Gastroesophageal sphincter (tissue), 4 donors: ENCODE data around the gene DSCAML1. TPM values are rescaled to one million over a fixed set of nuclear protein-coding genes. Genes with fewer than 3 reads are reported as not detected.

Source experiments
- ATAC-seq: fragments of 150-250 bp; one replicate; pipeline ENCODE4 v1.9.1; 2016; ENCODE audit warnings: mild to moderate bottlenecking, moderate library complexity
- H3K27ac ChIP-seq, 4 donors: fragments of 200-600 bp; sonication (generic) in 3 of 4; 1 replicate in 3 of 4; 2 replicates in 1 of 4; pipeline ENCODE4 v1.5.1; 2016 to 2019
- H3K27me3 ChIP-seq: fragments of 200-600 bp; sonication (generic); one replicate; pipeline ENCODE4 v1.5.1; 2019
- H3K36me3 ChIP-seq, 2 donors: fragments of 200-600 bp; sonication (generic); one replicate each; pipeline ENCODE4 v1.5.1; 2019; ENCODE audit warnings: control low read depth in 1 of 2
- H3K4me1 ChIP-seq, 3 donors: fragments of 200-600 bp; sonication (generic); 1 replicate in 2 of 3; 2 replicates in 1 of 3; pipeline ENCODE4 v1.5.1; 2016 to 2019; ENCODE audit warnings: control low read depth in 2 of 3
- H3K4me3 ChIP-seq, 2 donors: fragments of 200-600 bp; sonication (generic); one replicate each; pipeline ENCODE4 v1.5.1; 2019; ENCODE audit warnings: mild to moderate bottlenecking in 1 of 2, moderate library complexity in 1 of 2
- H3K9me3 ChIP-seq, 3 donors: fragments of 200-600 bp; sonication (generic); one replicate each; pipeline ENCODE4 v1.5.1; 2017 to 2019; ENCODE audit warnings: control low read depth in 2 of 3
- CTCF ChIP-seq, 4 experiments: fragments of 200-600 bp in 2 of 4; fragments of 450-650 bp in 2 of 4; sonication (generic) in 1 of 4; IDR thresholded peaks; one replicate each; pipeline ENCODE4 v1.5.1; 2017 to 2019; ENCODE audit warnings: antibody characterized with exemption in 4 of 4, mild to moderate bottlenecking in 2 of 4, moderate library complexity in 2 of 4
- EP300 ChIP-seq: sonication (generic); formaldehyde crosslinking; IDR thresholded peaks from one replicate; pipeline ENCODE4 v1.6.1; 2017; ENCODE audit warnings: antibody characterized with exemption, mild to moderate bottlenecking
- POLR2A ChIP-seq, 2 donors: fragments of 450-650 bp; IDR thresholded peaks; one replicate each; pipeline ENCODE4 v1.6.1; 2017; ENCODE audit warnings: antibody characterized with exemption in 2 of 2, mild to moderate bottlenecking in 2 of 2, moderate library complexity in 1 of 2
- POLR2AphosphoS5 ChIP-seq: sonication (generic); formaldehyde crosslinking; IDR thresholded peaks from one replicate; pipeline ENCODE4 v1.6.1; 2017; ENCODE audit warnings: antibody characterized with exemption
- WGBS, 2 donors: methylation state at CpG; one replicate each; pipeline ENCODE4 v1.1.5; 2018; ENCODE audit warnings: low coverage in 1 of 2; 5-methylcytosine and 5-hydroxymethylcytosine counted together
- total RNA-seq, 4 donors: library from RNA; depleted of rRNA; stranded (reverse); fragments of >200 nt; gene quantifications; one replicate each; pipeline ENCODE4 v1.1.0, GENCODE V29; 2016

Gene DSCAML1
- total RNA-seq, 4 donors from 2014 or later, result 0.35 to 2.5 (median 0.73) TPM

- H3K4me3 ChIP-seq, result no peak overlapping the region
- H3K27me3 ChIP-seq, result peaks cover 14% of the 10 kb centered on the region
- WGBS, 2 donors, result 50 to 80% methylated on average over 1 of the region's 4 CpGs
- H3K36me3 ChIP-seq, result no peaks in the 10 kb centered on the region
- peaks cover 0 to 3% (median 0%) of the 10 kb centered on the region in 3 donors for H3K9me3 ChIP-seq
- no peak for ATAC-seq
- no peak overlapping the region for H3K27ac ChIP-seq
- no peaks in the 10 kb centered on the region for H3K4me1 ChIP-seq
- TF ChIP-seq CTCF (IDR thresholded peaks at IDR 0.05), result no peak
- no peak for TF ChIP-seq EP300
- TF ChIP-seq POLR2A (IDR thresholded peaks at IDR 0.05), result no peak
- TF ChIP-seq POLR2AphosphoS5, result no peak
These were observed 231.3 kb downstream of the DSCAML1 start for GRCh38 chr11:117565709-117566108.

GRCh38 chr11:117564321-117564720 lies 232.7 kb downstream of the DSCAML1 start:
- Histone ChIP-seq H3K9me3 (peaks cover 0 to under 1% (median 0%) of the 10 kb centered on the region in 3 donors), H3K4me1 (no peaks in the 10 kb centered on the region), H3K4me3 (no peak overlapping the region), H3K27ac (no peak overlapping the region), H3K36me3 (no peaks in the 10 kb centered on the region), H3K27me3 (peaks cover 27% of the 10 kb centered on the region)
- ATAC-seq, result no peak
- 90 to 100% methylated on average over 3 of the region's 4 CpGs for WGBS, 2 donors
- TF ChIP-seq CTCF (IDR thresholded peaks at IDR 0.05) (no peak), EP300 (no peak)

GRCh38 chr11:117563556-117563955 lies 233.5 kb downstream of the DSCAML1 start:
- peaks cover 31% of the 10 kb centered on the region for H3K27me3 ChIP-seq
- H3K4me1 ChIP-seq, result no peaks in the 10 kb centered on the region
- no peaks in the 10 kb centered on the region for H3K36me3 ChIP-seq
- ATAC-seq, result no peak
- H3K27ac ChIP-seq, result no peak overlapping the region
- H3K4me3 ChIP-seq, result no peak overlapping the region
- TF ChIP-seq POLR2A (IDR thresholded peaks at IDR 0.05) (no peak), CTCF (IDR thresholded peaks at IDR 0.05) (no peak), EP300 (no peak), POLR2AphosphoS5 (no peak)
- no peaks in the 10 kb centered on the region for H3K9me3 ChIP-seq
- 93% methylated on average over 5 of the region's 7 CpGs; no CpG with 5 or more reads in 1 of the 2 donors for WGBS, 2 donors

DNA sequence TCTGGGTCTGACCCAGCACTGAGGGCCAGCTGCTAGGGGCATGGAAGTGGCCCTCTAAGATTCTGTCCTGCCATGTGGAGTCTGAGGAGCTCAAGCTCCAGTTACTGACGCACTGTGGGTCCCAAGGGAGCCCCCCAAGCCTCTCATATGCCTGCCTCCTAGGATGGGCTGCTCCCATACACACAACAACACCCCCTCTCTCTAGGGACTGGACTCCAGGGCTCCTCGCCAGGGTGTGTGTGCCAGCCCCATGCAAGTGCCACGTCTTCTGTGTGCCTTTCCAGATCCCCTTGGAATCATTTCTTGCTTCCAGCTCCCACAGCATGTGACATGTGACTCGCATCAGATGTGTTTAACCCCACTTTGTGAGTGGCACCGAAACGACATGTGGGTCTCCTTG lies 234.9 kb downstream of the DSCAML1 start:
- WGBS, 2 donors, result 63 to 75% methylated on average over 3 to 6 of the region's 6 CpGs
- ATAC-seq, result no peak
- TF ChIP-seq POLR2AphosphoS5, result no peak
- TF ChIP-seq POLR2A (IDR thresholded peaks at IDR 0.05), result no peak
- TF ChIP-seq EP300, result no peak
- no peak for TF ChIP-seq CTCF (IDR thresholded peaks at IDR 0.05)

DNA sequence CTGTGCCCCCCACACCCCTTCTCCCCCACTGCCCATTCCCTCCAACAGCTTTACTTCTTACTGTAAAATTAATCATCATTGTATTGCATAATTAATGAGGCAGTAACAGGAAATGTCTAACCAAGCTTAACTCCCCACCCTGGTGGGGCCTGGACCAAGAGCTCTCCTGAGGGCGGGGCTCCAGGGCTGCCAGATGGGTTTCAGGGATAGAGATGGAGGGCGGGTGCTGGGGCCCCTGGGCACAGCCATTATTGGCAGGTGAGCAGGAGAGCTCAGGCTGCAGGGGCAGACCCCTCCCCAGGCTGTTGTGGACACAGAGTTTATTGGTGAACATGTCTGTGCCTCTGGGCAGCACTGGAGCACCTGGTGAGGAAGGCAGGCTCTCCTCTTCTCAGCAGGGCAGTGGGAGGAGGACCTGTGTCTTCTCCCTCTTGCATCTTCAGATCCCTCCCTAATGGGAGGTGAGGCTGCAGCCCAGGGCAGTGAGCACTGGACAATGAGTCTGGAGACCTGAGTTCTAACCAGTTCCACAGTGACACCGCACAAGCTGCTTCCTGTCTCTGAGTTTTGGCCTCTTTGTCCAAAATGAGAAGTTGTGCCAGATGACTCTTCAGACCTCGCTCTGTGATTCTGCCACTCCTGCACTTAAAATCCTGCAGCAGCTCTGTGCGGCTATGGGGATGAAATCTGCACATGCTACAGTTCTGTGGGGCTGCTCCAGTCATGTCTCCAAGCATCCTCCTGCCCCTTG lies 236.1 kb downstream of the DSCAML1 start:
- 43 to 81% methylated on average over 2 to 3 of the region's 5 CpGs for WGBS, 2 donors
- no peaks in the 10 kb centered on the region for H3K4me1 ChIP-seq
- H3K36me3 ChIP-seq, result no peaks in the 10 kb centered on the region
- ATAC-seq, result no peak
- no peak for TF ChIP-seq POLR2A (IDR thresholded peaks at IDR 0.05)
- TF ChIP-seq EP300, result no peak
- TF ChIP-seq POLR2AphosphoS5, result no peak
- no peak for TF ChIP-seq CTCF (IDR thresholded peaks at IDR 0.05)
- no peaks in the 10 kb centered on the region for H3K9me3 ChIP-seq
- peaks cover 39% of the 10 kb centered on the region for H3K27me3 ChIP-seq
- H3K27ac ChIP-seq, result no peak overlapping the region
- H3K4me3 ChIP-seq, result no peak overlapping the region

More for the DNA sequence above, 234.9 kb downstream of the DSCAML1 start:
- no peaks in the 10 kb centered on the region for H3K36me3 ChIP-seq
- no peaks in the 10 kb centered on the region for H3K9me3 ChIP-seq
- H3K27me3 ChIP-seq, result peaks cover 39% of the 10 kb centered on the region
- H3K4me1 ChIP-seq, result no peaks in the 10 kb centered on the region
- H3K4me3 ChIP-seq, result no peak overlapping the region
- H3K27ac ChIP-seq, result no peak overlapping the region
